Gastrocnemius medialis (tissue), 4 donors: ENCODE measurements around the gene COL20A1. TPM values are rescaled to one million over a fixed set of nuclear protein-coding genes. Genes with fewer than 3 reads are reported as not detected.

Experiments used
- ATAC-seq, 2 donors: fragments of 150-250 bp; one replicate each; pipeline ENCODE4 v1.9.1; 2016
- DNase-seq, 2 donors: peaks; one replicate each; pipeline ENCODE4 v3.0.0-alpha.2; 2019
- H3K27ac ChIP-seq, 4 donors: fragments of 200-600 bp; sonication (generic); 1 replicate in 1 of 4; 2 replicates in 3 of 4; pipeline ENCODE4 v1.5.1; 2016 to 2018; ENCODE audit warnings: mild to moderate bottlenecking in 2 of 4, moderate library complexity in 1 of 4
- H3K27me3 ChIP-seq, 3 donors: fragments of 200-600 bp; sonication (generic) in 2 of 3; 1 replicate in 1 of 3; 2 replicates in 2 of 3; pipeline versions ENCODE4 v1.5.1 to v1.6.0; 2016 to 2019; ENCODE audit warnings: mild to moderate bottlenecking in 1 of 3, moderate library complexity in 1 of 3
- H3K36me3 ChIP-seq, 2 donors: fragments of 200-600 bp; sonication (generic) in 1 of 2; one replicate each; pipeline ENCODE4 v1.5.1; 2017 to 2018
- H3K4me1 ChIP-seq, 2 donors: fragments of 200-600 bp; sonication (generic) in 1 of 2; one replicate each; pipeline ENCODE4 v1.5.1; 2016 to 2017; ENCODE audit warnings: mild to moderate bottlenecking in 2 of 2
- H3K4me3 ChIP-seq, 4 donors: fragments of 200-600 bp; sonication (generic) in 3 of 4; 1 replicate in 1 of 4; 2 replicates in 3 of 4; pipeline ENCODE4 v1.5.1; 2016 to 2019; ENCODE audit warnings: mild to moderate bottlenecking in 2 of 4
- H3K9me3 ChIP-seq, 3 donors: fragments of 200-600 bp; sonication (generic) in 2 of 3; 1 replicate in 1 of 3; 2 replicates in 2 of 3; pipeline ENCODE4 v1.5.1; 2016 to 2019
- POLR2A ChIP-seq, 2 donors: fragments of 450-650 bp; IDR thresholded peaks; one replicate each; pipeline ENCODE4 v1.6.1; 2017; ENCODE audit warnings: antibody characterized with exemption in 2 of 2, mild to moderate bottlenecking in 2 of 2, moderate library complexity in 2 of 2
- in situ Hi-C, 4 donors: fragments of 200-750 bp; cut with MboI; loops; one replicate each; pipeline versions ENCODE4 v1.15.0 to v1.8.0; 2017; ENCODE audit warnings: low sequenced_read_pairs in 4 of 4
- intact Hi-C: fragments of 100-400 bp; cut with DNase I; formaldehyde crosslinking; loops from one replicate; pipeline ENCODE4 v1.15.1; 2023; ENCODE audit warnings: low total_unique reads
- total RNA-seq, 4 donors: library from RNA; depleted of rRNA; stranded (reverse); fragments of >200 nt; gene quantifications; one replicate each; pipeline versions ENCODE4 v1.1.0 to v1.2.3, GENCODE V29; 2016
- TF ChIP-seq, protein P1 (sequence below), 5 experiments: fragments of 450-650 bp in 3 of 5; fragments of 200-600 bp in 2 of 5; sonication (generic) in 2 of 5; IDR thresholded peaks in 4 of 5; conservative IDR thresholded peaks in 1 of 5; 1 replicate in 4 of 5; 2 replicates in 1 of 5; pipeline ENCODE4 v1.5.1; 2016 to 2019; ENCODE audit warnings: antibody characterized with exemption in 5 of 5, mild to moderate bottlenecking in 3 of 5, moderate library complexity in 3 of 5

The COL20A1 gene
- total RNA-seq, 4 donors from 2014 or later: 0.23 TPM; not detected in 3

DNA sequence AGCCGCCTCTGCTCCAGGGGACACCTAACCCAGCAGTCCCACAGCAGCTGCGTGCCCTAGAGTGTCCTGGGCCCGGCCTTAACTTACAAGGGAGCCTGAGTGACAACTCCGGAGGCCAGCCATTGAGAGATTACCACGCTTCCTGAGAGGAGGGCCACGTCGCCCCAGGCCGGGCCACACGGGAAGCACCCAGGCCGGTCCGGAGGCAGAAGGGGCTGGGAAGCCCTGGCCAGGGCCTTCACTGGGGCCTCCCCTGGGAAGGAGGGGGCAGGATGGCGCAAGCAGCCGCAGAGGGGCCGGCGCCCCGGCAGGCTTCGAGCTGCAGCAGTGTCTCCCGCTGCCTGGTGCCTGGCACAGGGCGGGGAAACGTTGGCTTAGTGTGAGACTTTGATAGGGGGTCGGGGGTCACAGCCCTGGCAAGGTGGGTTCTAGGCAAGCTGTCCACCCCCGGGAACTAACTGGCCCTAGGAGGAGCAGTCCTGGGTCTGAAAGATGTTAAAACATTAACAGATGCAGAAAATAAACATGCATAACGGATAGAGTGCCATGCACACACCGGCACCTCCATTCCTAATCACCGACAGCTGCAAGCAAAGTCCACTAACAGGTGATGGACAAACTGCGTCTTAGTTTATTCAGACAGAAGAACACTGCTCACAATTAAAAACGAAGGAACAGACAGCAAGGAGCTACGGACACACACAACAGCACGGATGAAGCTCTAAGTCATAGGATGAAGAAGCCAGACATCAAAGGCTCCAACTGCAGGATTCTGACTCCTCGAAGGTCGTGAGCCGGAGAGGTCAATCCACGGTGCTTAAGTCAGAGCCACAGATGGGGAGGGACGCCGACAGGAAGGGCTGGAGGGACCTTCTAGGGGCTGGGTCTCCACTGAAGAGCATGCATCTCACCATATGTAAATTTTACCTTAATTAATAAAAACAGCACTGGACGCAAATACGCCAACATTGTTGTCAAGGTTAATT lies 50.8 kb downstream of the COL20A1 start:
- TF ChIP-seq, protein P1, sequence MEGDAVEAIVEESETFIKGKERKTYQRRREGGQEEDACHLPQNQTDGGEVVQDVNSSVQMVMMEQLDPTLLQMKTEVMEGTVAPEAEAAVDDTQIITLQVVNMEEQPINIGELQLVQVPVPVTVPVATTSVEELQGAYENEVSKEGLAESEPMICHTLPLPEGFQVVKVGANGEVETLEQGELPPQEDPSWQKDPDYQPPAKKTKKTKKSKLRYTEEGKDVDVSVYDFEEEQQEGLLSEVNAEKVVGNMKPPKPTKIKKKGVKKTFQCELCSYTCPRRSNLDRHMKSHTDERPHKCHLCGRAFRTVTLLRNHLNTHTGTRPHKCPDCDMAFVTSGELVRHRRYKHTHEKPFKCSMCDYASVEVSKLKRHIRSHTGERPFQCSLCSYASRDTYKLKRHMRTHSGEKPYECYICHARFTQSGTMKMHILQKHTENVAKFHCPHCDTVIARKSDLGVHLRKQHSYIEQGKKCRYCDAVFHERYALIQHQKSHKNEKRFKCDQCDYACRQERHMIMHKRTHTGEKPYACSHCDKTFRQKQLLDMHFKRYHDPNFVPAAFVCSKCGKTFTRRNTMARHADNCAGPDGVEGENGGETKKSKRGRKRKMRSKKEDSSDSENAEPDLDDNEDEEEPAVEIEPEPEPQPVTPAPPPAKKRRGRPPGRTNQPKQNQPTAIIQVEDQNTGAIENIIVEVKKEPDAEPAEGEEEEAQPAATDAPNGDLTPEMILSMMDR (IDR thresholded peaks at IDR 0.05 in 4 of 5, conservative IDR thresholded peaks at IDR 0.05 in 1 of 5): no peak
- no peak for TF ChIP-seq POLR2A (IDR thresholded peaks at IDR 0.05)
- DNase-seq: no peak
- H3K4me1 ChIP-seq: no peaks in the 10 kb centered on the region
- no peak overlapping the region for H3K4me3 ChIP-seq
- intact Hi-C loops: no loop called here
- H3K9me3 ChIP-seq: no peaks in the 10 kb centered on the region
- H3K27ac ChIP-seq: no peak overlapping the region
- H3K36me3 ChIP-seq: no peaks in the 10 kb centered on the region
- no peak for ATAC-seq
- in situ Hi-C loops: no loop called here
- H3K27me3 ChIP-seq: peaks cover 33 to 47% (median 46%) of the 10 kb centered on the region in 3 donors

DNA sequence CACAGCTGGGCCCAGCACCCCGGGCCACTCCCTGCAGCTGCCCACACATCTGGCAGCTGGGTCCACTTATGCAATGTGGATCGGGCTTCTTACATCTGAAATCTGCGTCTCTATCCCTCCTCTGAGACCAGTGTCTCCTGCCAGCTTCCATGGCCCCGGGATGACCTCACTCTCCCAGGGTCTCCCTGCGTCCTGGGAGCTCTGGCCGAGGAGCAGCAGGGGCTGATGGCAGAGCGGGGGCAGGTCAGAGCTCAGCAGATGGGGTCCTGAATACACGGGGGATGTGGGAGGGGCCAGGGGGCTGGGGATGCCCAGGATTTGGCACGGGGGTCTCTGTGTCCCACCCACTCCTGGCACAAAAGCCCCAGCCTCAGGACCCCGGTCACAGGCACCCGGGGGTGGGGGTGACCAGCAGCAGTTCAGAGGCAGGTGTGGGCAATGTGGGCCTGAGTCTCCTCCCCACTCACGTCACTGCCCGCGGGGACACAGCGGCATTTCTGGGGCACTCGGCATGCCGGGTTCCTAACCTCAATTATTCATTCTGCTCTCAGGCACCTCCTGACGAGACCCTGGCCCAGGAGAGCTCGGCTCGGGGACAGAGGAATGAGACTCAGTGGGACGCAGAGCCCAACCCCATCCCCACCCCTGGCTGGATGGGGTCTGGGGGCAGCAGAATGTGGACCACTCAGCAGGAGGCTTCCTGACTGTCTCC lies 51.8 kb downstream of the COL20A1 start:
- Histone ChIP-seq H3K36me3 (no peaks in the 10 kb centered on the region), H3K4me1 (no peaks in the 10 kb centered on the region), H3K27ac (no peak overlapping the region), H3K4me3 (no peak overlapping the region), H3K9me3 (no peaks in the 10 kb centered on the region), H3K27me3 (peaks cover 33 to 48% (median 47%) of the 10 kb centered on the region in 3 donors)
- ATAC-seq (no peak), DNase-seq (no peak)
- intact Hi-C loops: no loop called here
- in situ Hi-C loops: no loop called here
- TF ChIP-seq, protein P1 (IDR thresholded peaks at IDR 0.05 in 4 of 5, conservative IDR thresholded peaks at IDR 0.05 in 1 of 5): no peak
- no peak for TF ChIP-seq POLR2A (IDR thresholded peaks at IDR 0.05)

DNA sequence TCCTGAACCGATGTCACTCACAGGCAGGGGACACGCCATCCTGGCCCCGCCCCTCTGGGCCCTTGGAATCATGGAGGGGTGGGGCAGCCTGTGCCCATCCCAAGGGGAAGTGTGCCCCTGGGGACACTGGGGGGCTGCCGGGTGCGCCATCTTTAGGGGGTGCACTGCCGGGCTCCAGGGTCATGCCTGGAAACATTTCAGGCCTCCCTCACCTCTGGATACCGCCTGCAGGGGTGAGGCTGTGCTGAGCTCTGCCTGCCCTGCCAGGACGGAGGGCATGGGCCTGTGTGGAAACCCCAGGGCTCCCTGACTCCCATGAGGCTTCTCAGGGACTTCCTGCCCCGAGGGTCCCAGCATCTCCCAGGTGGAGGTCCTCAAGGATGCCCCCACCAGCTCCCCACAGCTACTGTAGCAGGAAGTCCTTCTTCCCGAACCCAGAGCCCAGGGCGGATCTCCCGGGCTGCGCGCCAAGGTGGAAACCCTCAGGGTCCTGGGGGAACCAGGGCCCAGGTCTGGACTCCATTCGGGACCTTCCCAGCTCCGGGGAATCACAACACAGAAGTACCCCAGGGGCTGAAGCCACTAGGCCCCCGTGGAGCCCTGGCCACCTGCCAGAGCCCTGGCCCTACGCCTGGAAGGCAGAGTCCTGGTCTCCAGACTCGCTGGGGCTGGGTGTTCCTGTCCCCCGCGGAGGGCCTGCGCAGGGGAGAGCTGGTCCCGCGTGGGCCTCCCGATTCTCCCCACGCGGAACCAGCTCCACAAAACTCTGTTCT lies 52.5 kb downstream of the COL20A1 start:
- DNase-seq (no peak), ATAC-seq (no peak)
- H3K4me1 ChIP-seq: no peaks in the 10 kb centered on the region
- H3K9me3 ChIP-seq: no peaks in the 10 kb centered on the region
- in situ Hi-C loops (no loop called here), intact Hi-C loops (no loop called here)
- no peak overlapping the region for H3K4me3 ChIP-seq
- no peaks in the 10 kb centered on the region for H3K36me3 ChIP-seq
- peaks cover 29 to 48% (median 47%) of the 10 kb centered on the region in 3 donors for H3K27me3 ChIP-seq
- TF ChIP-seq POLR2A (IDR thresholded peaks at IDR 0.05): no peak
- TF ChIP-seq, protein P1 (IDR thresholded peaks at IDR 0.05 in 4 of 5, conservative IDR thresholded peaks at IDR 0.05 in 1 of 5): no peak
- no peak overlapping the region for H3K27ac ChIP-seq

DNA sequence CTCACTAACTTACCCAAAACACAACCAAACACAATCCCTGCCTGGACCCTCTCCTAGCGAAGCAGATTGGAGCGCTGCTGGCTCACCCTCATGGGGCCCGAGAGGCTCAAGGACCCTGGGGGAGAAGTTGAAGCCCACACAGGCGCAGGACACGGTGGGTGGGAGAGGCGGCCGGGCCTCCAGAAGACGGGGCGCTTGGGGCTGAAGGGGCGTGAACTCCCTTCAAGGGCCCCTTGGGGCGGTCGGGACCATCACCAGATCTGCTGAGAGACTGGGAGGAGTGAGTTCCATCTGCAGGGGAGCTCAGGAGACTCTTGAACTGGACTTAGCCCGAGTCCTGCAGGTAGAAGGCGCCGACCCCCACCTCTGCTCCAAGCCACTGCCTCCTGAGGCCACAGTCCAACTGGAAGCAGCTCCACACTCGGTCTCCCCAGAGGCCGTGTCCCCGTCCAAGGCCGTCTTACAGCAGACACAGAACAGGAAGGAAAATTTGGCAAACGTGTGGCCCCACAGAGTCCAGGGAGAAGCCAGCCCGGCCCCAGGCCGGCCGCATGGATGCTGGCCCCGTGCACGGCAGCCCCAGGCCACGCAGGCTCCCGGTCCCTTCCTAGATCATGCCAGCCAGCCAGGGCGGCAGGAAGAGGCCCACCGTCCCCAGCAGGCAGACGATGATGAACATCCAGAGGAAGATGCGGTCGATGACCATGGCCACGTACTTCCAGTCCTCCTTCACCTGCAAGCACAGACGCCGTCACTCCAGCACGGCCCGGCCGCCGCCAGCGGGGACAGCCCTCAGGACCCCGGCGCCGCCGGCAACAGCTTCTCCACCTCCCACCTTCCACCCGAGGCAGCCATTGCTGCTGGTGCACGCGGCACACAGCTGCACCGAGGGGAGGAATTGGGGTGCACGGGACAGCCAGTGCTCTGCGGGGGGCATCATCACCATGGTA lies 53.4 kb downstream of the COL20A1 start:
- DNase-seq (no peak), ATAC-seq (no peak)
- Histone ChIP-seq H3K4me1 (no peaks in the 10 kb centered on the region), H3K4me3 (no peak overlapping the region), H3K9me3 (no peaks in the 10 kb centered on the region), H3K27ac (no peak overlapping the region), H3K36me3 (no peaks in the 10 kb centered on the region), H3K27me3 (peaks cover 23 to 47% (median 42%) of the 10 kb centered on the region in 3 donors)
- intact Hi-C loops (no loop called here), in situ Hi-C loops (no loop called here)
- TF ChIP-seq POLR2A (IDR thresholded peaks at IDR 0.05): no peak
- TF ChIP-seq, protein P1 (IDR thresholded peaks at IDR 0.05 in 4 of 5, conservative IDR thresholded peaks at IDR 0.05 in 1 of 5): no peak
